GM12892 (cell line): Measurements from ENCODE around the gene PSMG3.

Source experiments
- POLR2A ChIP-seq: IDR thresholded peaks from 2 replicates; pipeline ENCODE4 v1.6.1; 2011; ENCODE audit warnings: low read depth, low read length, control low read depth
- POLR2AphosphoS5 ChIP-seq: IDR thresholded peaks from 2 replicates; pipeline ENCODE4 v1.6.1; 2011; ENCODE audit warnings: low read depth, low read length, control low read depth
- TAF1 ChIP-seq: IDR thresholded peaks from 2 replicates; pipeline ENCODE4 v1.6.1; 2011; ENCODE audit warnings: low read depth, mild to moderate bottlenecking, control low read depth, low read length, borderline replicate concordance

DNA sequence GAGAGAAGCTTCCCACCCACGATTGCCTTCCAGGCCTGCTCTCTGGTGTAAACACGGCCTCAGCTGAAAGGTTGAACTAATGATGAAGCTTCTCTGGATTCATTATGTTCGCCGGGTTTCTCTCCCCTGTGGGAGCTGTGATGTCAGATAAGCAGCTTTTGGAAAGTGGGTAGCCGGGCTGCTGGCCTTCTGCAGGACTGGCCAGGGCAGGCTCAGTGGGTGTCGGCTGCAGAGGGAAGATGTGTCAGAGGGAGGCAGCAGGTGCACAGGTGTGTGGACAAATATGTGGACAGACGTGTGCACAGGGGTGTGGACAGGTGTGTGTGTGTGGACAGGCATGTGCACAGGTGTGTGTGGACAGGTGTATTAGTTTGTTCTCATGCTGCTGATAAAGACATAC is 28.5 kb upstream of the PSMG3 start:
- TF ChIP-seq POLR2A: no peak
- no peak for TF ChIP-seq TAF1
- TF ChIP-seq POLR2AphosphoS5: no peak
